Anterior cingulate cortex (tissue), 58 donors: ENCODE results near the gene SDHAF3.

Experiments used
- DNase-seq, 58 donors: peaks; one replicate each; lab custom pipeline; 2025; lab: John Stamatoyannopoulos, UW

The SDHAF3 gene

GRCh38 chr7:97203957-97204356 is 86.5 kb downstream of the SDHAF3 start:
- no peak for DNase-seq

DNA sequence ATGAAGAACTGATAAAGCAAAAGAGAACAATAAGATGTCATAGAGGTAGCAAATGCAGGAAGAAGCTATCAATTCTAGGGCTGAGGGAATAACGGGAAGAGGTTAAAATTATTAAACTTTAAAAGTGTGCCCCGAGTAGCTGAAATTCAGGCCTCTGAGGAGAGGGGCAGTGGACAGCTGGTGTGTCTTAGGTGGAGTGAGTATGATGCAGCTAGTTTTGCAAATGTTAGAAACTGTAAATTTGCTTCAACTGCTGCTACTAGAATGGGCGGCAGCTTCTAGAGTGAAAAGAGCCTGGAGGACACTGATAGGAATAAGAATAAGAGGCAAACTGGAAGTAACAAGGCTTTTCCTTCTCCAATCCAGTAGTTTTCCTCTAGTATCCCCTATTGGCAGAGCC is 87.3 kb downstream of the SDHAF3 start:
- no peak for DNase-seq

- DNase-seq: no peak
These were observed 98.1 kb downstream of the SDHAF3 start for GRCh38 chr7:97215556-97215955.

DNA sequence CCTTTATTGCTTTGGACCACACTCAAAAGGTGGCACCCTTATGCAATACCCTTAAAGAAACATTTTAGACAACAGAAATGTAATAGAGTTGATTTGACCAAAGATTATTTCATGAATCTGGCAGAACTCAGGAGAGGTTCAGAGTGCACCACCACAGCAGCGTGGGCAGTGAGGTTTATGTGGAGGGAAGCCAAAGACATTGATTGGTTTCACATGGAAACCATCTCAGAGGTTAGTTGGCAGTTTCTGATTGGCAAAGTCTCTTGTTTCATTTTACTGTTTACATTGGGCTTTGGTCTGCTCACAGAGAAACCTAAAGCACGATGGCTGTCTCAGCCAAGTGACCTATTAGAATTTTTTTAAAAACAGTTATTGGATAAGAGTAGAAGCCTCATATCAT is 101.3 kb downstream of the SDHAF3 start:
- no peak for DNase-seq

GRCh38 chr7:97219237-97219636 is 101.7 kb downstream of the SDHAF3 start:
- DNase-seq: no peak

DNA sequence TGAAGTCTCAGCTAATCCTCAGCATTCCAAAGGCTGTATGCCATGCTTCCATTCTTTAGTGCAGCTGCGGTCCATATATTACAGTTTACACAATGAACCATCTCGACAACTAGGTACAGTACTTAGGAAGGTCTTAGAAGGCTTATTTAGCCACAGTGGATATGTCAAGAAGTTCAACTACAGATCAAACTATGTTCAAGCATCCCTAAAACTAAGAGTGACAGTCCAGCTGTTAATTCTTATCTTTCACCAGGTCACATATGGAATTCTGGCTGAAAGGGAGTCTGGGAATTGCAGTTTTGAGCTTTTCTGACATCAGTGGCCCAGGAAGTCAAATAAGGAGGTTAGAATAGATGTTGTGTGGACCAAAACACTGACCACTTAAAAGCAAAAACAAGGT is 106.8 kb downstream of the SDHAF3 start:
- DNase-seq: no peak

DNA sequence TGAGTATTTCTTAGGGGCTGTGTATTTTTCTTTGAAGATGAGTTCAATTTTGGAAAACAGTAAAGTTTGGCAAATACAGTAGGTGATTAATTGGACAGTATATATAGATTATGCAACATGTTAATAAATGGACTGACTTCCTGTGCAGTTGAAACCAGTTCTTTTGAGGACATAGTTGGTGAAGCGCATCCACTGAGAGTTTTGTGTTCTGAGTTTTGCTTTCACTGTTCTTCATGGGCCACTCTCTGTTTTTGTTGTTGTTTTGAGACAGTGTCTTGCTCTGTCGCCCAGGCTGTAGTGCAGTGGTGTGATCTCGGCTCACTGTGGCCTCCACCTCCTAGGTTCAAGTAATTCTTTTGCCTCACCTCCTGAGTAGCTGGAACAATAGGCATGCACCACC is 109.0 kb downstream of the SDHAF3 start:
- DNase-seq: no peak
